ENCODE measurements around the gene SHPK.

The SHPK gene

GRCh38 chr17:3636154-3636907, at the start of gene SHPK, which contains the start of gene CTNS:
Gene SHPK, minus strand, starts transcription at chr17:3636250. Its CDS starts 31 bp downstream, at chr17:3636219.
Gene CTNS, plus strand, starts transcription at chr17:3636760. Its CDS starts 3,447 bp downstream, at chr17:3640207.
- H3K4me3 ChIP-seq (replicated peaks; ENCODE audit: low read depth, low read length) = peak within 1 kb of the TSS; percentile 85
- DNase-seq (ENCODE audit: low read depth) = peak; percentile 96
- TF ChIP-seq CTCF (IDR thresholded peaks at IDR 0.05; ENCODE audit: low read length, missing control alignments) = no peak

- DNase-seq (ENCODE audit: low read depth) = no peak
- TF ChIP-seq CTCF (IDR thresholded peaks at IDR 0.05; ENCODE audit: low read length, missing control alignments) = no peak
- H3K4me3 ChIP-seq (replicated peaks; ENCODE audit: low read depth, low read length) = no peak overlapping the region
Measured at GRCh38 chr17:3685174-3685573, 49.1 kb upstream of the SHPK start.

- peak; percentile 34 for DNase-seq (ENCODE audit: low read depth)
- peak; percentile 97 for TF ChIP-seq CTCF (IDR thresholded peaks at IDR 0.05; ENCODE audit: low read length, missing control alignments)
- no peak overlapping the region for H3K4me3 ChIP-seq (replicated peaks; ENCODE audit: low read depth, low read length)
Measured at GRCh38 chr17:3683054-3683511, 47.0 kb upstream of the SHPK start.

- H3K4me3 ChIP-seq (replicated peaks; ENCODE audit: low read depth, low read length) = no peak overlapping the region
- DNase-seq (ENCODE audit: low read depth) = no peak
- TF ChIP-seq CTCF (IDR thresholded peaks at IDR 0.05; ENCODE audit: low read length, missing control alignments) = no peak
Measured at GRCh38 chr17:3682033-3682432, 46.0 kb upstream of the SHPK start.

- no peak overlapping the region for H3K4me3 ChIP-seq (replicated peaks; ENCODE audit: low read depth, low read length)
- no peak for TF ChIP-seq CTCF (IDR thresholded peaks at IDR 0.05; ENCODE audit: low read length, missing control alignments)
- DNase-seq (ENCODE audit: low read depth) = no peak
Measured at GRCh38 chr17:3681565-3681964, 45.5 kb upstream of the SHPK start.

- TF ChIP-seq CTCF (IDR thresholded peaks at IDR 0.05; ENCODE audit: low read length, missing control alignments) = no peak
- no peak for DNase-seq (ENCODE audit: low read depth)
- H3K4me3 ChIP-seq (replicated peaks; ENCODE audit: low read depth, low read length) = no peak overlapping the region
Measured at GRCh38 chr17:3681057-3681456, 45.0 kb upstream of the SHPK start.
